ENCODE results near the gene RGS10.

RGS10 gene

DNA sequence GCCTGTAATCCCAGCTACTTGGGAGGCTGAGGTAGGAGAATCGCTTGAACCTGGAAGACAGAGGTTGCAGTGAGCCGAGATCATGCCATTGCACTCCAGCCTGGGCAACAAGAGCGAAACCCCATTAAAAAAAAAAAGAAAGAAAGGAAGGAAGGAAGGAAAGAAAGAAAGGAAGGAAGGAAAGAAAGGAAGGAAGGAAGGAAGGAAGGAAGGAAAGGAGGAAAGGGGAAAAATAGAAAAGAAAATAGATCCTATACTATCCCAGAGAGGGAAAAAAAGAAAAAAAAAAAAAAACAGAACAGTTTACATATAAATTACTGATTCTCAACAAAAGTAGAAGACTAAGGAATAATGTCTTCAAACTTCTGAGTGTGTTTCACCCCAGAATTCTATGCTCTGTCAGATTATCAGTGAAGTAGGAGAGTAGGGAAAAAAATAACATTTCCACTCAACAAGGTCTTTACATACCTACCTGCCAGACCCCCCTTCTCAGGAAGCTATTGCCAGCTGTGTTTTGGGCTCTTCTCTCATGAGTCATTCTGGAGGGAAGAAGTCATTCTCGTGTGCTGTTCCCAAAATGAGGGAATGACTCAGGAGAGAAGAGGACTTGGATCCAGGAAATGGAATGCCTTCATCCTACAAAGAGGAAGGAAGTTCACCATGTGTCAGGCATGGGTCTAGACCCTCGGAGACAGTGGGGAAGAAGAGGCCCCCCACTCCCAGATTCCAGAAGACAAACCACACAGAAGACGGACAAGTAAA is 20.9 kb downstream of the RGS10 start:
- H3K4me3 ChIP-seq (ENCODE audit: low read depth, low read length): no peak overlapping the region
- TF ChIP-seq, protein P1, sequence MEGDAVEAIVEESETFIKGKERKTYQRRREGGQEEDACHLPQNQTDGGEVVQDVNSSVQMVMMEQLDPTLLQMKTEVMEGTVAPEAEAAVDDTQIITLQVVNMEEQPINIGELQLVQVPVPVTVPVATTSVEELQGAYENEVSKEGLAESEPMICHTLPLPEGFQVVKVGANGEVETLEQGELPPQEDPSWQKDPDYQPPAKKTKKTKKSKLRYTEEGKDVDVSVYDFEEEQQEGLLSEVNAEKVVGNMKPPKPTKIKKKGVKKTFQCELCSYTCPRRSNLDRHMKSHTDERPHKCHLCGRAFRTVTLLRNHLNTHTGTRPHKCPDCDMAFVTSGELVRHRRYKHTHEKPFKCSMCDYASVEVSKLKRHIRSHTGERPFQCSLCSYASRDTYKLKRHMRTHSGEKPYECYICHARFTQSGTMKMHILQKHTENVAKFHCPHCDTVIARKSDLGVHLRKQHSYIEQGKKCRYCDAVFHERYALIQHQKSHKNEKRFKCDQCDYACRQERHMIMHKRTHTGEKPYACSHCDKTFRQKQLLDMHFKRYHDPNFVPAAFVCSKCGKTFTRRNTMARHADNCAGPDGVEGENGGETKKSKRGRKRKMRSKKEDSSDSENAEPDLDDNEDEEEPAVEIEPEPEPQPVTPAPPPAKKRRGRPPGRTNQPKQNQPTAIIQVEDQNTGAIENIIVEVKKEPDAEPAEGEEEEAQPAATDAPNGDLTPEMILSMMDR (IDR thresholded peaks at IDR 0.05; ENCODE audit: insufficient read depth, low read depth, low read length, missing control alignments): no peak
- no peak for DNase-seq (ENCODE audit: low read depth)

DNA sequence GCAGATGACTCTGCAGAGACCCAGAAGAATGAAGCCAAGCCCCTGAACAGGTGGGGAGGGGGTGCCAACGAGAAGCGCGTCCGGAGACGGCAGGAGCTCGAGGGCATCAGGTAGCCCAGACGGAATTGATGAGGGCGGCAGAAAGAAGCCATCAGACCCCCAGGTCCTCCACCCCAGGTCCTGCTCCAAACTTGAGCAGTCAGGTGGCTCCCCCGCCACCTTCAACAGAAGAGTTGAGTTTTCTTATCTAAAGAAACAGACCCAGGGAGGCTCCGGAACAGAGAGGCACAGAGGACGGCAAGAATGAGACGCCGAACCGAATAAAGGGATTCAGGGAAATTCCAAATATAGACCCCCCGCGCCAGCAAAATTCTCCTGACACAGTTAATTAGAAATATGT is 22.2 kb downstream of the RGS10 start:
- H3K4me3 ChIP-seq (ENCODE audit: low read depth, low read length): no peak overlapping the region
- TF ChIP-seq, protein P1 (IDR thresholded peaks at IDR 0.05; ENCODE audit: insufficient read depth, low read depth, low read length, missing control alignments): no peak
- DNase-seq (ENCODE audit: low read depth): no peak

DNA sequence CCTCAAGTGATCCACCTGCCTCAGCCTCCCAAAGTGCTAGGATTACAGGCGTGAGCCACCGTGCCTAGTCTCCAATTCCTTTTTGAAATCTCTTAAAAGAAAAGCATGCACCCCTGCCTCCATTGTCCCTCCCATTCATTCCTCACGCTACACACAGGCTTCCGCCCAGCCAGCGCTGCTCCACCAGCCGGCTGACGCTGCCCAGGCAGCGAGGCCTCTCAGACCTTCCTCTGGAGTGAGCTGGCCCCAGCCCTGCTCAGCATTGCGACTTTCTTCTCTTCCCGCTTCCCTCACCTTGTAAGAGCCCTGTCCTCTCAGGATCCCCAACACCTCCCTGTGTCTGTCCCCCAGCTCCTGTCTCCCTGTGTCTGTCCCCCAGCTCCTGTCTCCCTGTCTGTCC is 23.6 kb downstream of the RGS10 start:
- no peak overlapping the region for H3K4me3 ChIP-seq (ENCODE audit: low read depth, low read length)
- TF ChIP-seq, protein P1 (IDR thresholded peaks at IDR 0.05; ENCODE audit: insufficient read depth, low read depth, low read length, missing control alignments): no peak
- DNase-seq (ENCODE audit: low read depth): no peak

DNA sequence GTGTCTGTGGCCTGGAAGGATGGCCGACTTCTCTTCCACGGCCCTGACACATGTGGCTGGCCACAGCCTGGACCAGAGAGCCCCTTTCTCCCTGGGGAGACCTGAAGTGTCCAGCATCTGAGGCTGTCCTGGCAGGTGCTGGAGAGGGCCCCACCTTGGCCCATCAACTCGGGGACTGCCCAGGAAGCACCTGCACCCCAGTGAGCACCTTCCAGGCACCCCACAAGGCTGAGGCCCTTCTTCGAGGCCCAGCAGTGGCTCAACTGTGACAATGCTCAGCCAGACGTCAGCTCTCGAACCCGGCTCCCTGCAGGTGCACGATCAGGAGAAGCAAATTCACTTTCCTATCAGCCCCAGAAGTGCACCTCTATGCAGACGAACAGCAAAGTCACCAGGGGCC is 24.3 kb downstream of the RGS10 start:
- H3K4me3 ChIP-seq (ENCODE audit: low read depth, low read length): peak overlapping the region; percentile 43
- peak; percentile 49 for DNase-seq (ENCODE audit: low read depth)
- TF ChIP-seq, protein P1 (IDR thresholded peaks at IDR 0.05; ENCODE audit: insufficient read depth, low read depth, low read length, missing control alignments): no peak

DNA sequence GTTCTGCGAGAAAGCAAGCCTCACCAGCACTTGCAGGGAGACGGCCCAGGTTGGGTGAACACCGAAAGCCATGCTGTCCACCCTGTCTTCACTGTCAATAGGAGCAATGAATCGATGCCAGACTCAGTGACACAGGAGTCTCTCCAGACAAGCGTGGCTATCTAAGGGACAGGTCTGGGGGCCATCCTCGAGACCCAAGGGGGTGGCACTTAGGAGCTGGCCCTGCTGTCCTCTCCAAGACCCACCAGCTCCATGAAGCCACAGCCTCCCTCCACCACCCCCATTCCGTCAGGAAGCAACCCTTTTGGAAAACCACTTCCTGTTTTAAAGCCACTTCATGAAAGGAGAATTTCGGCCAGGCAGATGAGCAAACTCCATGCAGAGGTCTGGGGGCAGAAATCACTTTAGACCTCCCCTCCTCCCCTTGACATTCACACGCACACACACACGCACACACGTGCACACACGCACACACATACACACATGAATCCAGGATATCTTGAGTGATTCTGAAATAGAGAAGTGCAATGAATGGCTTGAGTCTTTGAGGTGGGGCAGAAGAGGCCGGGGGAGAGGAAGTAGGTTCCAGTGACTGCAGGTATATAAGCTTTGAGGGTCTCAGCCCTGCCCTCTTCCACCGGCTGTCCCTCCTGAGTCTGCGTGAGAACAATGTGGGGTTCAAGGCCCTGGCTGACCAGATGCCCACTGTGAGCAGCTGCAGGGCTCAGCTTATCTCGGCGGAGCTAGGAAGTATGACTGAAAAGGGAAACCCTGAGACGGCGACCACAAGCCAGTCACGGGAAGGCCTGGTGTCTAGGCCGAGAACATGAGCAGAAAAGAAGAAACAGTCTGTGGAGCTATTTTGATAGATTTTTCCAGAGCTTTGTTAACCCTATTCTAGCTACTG is 25.0 kb downstream of the RGS10 start:
- TF ChIP-seq, protein P1 (IDR thresholded peaks at IDR 0.05; ENCODE audit: insufficient read depth, low read depth, low read length, missing control alignments): no peak
- H3K4me3 ChIP-seq (ENCODE audit: low read depth, low read length): peak overlapping the region; percentile 43
- peak; percentile 85 for DNase-seq (ENCODE audit: low read depth)

DNA sequence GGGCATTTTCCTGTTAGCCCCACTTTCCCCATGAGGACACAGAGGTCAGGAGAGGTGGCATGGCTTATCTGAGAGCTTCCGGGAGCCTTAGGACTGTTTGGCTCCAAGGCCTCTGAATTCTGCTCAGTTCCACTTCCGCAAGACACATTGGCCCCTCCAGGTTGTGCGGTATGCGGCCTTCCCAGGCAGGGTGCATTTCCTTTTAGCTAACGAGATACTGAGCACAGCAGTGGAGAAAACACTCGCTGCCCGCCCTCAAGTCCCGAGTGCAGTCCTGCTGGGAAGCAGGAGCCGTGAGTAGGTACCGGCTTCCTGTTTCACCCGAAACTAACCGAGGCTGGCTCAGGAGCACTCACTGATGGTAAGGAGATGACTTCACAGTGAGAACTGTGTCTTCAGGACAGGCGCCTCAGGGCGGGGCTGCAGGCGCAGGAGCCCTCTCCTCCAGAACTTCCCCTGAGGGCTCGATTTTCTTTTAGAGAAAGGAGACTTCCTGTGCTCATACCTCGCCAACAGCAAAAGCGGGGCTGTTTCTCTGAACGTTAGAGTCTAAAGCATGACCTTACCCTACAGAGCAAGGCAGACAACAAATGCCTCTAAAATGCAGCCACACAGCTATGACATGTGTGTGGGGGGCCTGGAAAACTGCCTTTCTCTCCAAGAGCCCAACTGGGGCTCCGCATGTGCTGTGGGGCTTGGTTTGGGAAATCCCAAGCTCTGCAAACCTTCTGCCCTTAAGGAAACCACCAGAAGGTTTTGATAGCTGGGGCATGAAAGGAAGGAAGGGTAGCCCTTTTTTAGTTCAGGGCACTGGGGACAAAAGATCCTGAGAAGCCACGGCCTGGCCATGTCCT is 25.9 kb downstream of the RGS10 start:
- H3K4me3 ChIP-seq (ENCODE audit: low read depth, low read length): peak overlapping the region; percentile 43
- DNase-seq (ENCODE audit: low read depth): peak; percentile 92
- TF ChIP-seq, protein P1 (IDR thresholded peaks at IDR 0.05; ENCODE audit: insufficient read depth, low read depth, low read length, missing control alignments): no peak

Measured in GM12865 (cell line).